IPS DF 6.9 (cell line): ENCODE data around the gene CRIP3.

Source experiments
- DNase-seq: peaks from one replicate; pipeline ENCODE4 v3.0.0-alpha.2; 2013; ENCODE audit warnings: low read depth, low spot score
- H3K27ac ChIP-seq: one replicate; pipeline ENCODE4 v1.5.1; 2013; ENCODE audit warnings: low read length, control low read depth
- H3K27me3 ChIP-seq: 2 replicates; pipeline ENCODE4 v1.6.1; 2013; ENCODE audit warnings: mild to moderate bottlenecking, low read length; ENCODE audit not compliant: control insufficient read depth, insufficient read depth
- H3K36me3 ChIP-seq: 2 replicates; pipeline ENCODE4 v1.6.1; 2013; ENCODE audit warnings: low read length; ENCODE audit not compliant: control insufficient read depth, insufficient read depth
- H3K4me1 ChIP-seq: 2 replicates; pipeline ENCODE4 v1.6.1; 2013; ENCODE audit warnings: low read length; ENCODE audit not compliant: control insufficient read depth, insufficient read depth
- H3K4me3 ChIP-seq: 2 replicates; pipeline ENCODE4 v1.5.1; 2013; ENCODE audit warnings: mild to moderate bottlenecking, low read length
- H3K9me3 ChIP-seq: 2 replicates; pipeline ENCODE4 v1.6.1; 2013; ENCODE audit warnings: low read length, inconsistent platforms; ENCODE audit not compliant: control insufficient read depth, insufficient read depth
- WGBS: extraction: QIAGEN DNeasy Blood & Tissue Kit; methylation state at CpG from one replicate; pipeline ENCODE4 v1.1.7; 2013; ENCODE audit warnings: mixed read lengths, missing lambda C conversion rate; ENCODE audit not compliant: insufficient read length, insufficient coverage; 5-methylcytosine and 5-hydroxymethylcytosine counted together

CRIP3 gene

DNA sequence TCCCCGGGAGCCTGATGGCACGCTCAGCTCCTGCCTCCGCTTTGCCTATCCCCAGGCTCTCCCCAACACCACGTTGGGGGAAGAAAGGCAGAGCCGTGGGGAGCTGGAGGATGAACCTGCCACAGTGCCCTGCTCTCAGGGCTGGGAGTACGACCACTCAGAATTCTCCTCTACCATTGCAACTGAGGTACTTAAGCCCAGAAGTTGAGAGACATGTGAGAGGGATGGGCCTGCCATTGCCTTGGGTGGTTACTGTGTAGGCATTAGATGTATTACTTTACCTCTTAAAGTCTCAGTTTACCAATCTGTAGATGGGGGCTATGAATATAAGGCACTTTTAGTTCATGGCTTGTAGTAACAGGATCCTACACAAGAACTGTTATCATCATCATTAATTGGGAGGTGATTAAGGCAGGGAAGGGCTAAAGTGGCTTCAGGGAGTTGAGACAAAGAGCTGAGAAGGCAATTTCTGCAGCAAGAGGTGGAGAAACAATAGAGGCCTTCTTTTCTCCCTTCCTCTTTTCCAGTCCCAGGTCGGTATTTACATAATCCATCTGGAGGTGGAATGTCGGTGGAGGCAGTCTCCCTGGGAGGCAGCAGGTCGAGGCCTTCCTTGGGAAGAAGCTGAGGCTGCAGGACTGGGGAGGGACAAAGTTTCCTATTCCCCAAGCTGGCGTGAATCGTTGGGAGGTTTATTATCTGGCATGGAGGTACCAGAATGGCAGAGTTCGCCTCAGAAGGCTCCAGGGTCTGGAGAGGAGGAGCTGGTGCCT lies 9.9 kb downstream of the CRIP3 start:
- no peak overlapping the region for H3K4me3 ChIP-seq
- H3K27me3 ChIP-seq = no peaks in the 10 kb centered on the region
- no peaks in the 10 kb centered on the region for H3K36me3 ChIP-seq
- no peaks in the 10 kb centered on the region for H3K9me3 ChIP-seq
- no peak overlapping the region for H3K27ac ChIP-seq
- no peak for DNase-seq
- no peaks in the 10 kb centered on the region for H3K4me1 ChIP-seq
- WGBS = no CpG with 5 or more reads among the region's 12 CpGs

- WGBS = no CpG with 5 or more reads among the region's 10 CpGs
- Histone ChIP-seq H3K27ac (no peak within 1 kb of the TSS), H3K36me3 (no peaks in the 10 kb centered on the region), H3K27me3 (no peaks in the 10 kb centered on the region), H3K4me3 (no peak within 1 kb of the TSS), H3K4me1 (no peaks in the 10 kb centered on the region), H3K9me3 (no peaks in the 10 kb centered on the region)
- no peak for DNase-seq
Measured at GRCh38 chr6:43297644-43298564, 10.7 kb downstream of the CRIP3 start, which contains the start of gene SLC22A7. Gene SLC22A7 (plus strand): TSS chr6:43298260. CDS start chr6:43298359, 99 bp downstream.

DNA sequence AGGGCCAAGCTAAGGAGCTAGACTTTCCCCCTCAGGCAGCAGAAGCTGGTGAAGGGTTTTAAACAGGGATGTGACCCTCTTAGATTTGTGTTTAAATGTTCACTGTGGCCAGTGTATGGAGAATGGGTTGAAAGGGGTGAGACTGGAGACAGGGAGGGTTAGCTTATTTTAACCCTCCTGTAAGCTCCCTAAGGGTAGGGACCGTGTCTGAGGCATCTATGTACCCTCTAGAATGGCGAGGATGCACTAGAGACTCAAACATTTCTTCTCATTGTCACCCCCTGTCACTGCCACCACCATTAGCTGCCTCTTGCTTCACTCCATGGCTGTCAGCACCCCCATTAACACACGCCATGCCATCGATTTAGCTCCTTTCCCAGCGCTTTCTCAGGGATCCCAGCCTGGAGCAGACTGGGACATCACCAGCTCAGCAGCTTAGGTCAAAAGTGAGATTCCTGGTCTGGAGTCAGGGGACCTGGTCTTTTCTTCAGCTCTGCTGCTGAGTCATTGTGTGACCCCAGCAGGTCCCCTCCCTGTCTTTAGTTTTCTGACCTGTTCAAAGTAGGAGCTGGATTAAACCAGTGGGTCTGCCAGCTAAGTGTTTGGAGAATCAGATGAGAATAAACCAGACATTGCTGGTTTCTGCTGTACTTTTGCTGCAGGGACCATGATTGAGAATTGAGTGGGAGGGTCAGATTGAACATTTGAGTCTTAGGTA lies 11.7 kb downstream of the CRIP3 start:
- no peak overlapping the region for H3K4me3 ChIP-seq
- H3K27me3 ChIP-seq = no peaks in the 10 kb centered on the region
- H3K4me1 ChIP-seq = no peaks in the 10 kb centered on the region

GRCh38 chr6:43295456-43295855 lies 13.2 kb downstream of the CRIP3 start:
- Histone ChIP-seq H3K9me3 (no peaks in the 10 kb centered on the region), H3K4me3 (no peak overlapping the region), H3K27me3 (no peaks in the 10 kb centered on the region), H3K4me1 (no peaks in the 10 kb centered on the region), H3K27ac (no peak overlapping the region), H3K36me3 (no peaks in the 10 kb centered on the region)
- WGBS = no CpG with 5 or more reads among the region's 3 CpGs
- DNase-seq = no peak

More for the DNA sequence above, 11.7 kb downstream of the CRIP3 start:
- H3K9me3 ChIP-seq = no peaks in the 10 kb centered on the region
- no peaks in the 10 kb centered on the region for H3K36me3 ChIP-seq
- no peak for DNase-seq
- no peak overlapping the region for H3K27ac ChIP-seq
- no CpG with 5 or more reads among the region's 5 CpGs for WGBS

GRCh38 chr6:43294536-43294935 lies 14.1 kb downstream of the CRIP3 start:
- H3K36me3 ChIP-seq = no peaks in the 10 kb centered on the region
- WGBS = 100% methylated on average over 2 of the region's 3 CpGs
- DNase-seq = no peak
- H3K27me3 ChIP-seq = no peaks in the 10 kb centered on the region
- H3K9me3 ChIP-seq = no peaks in the 10 kb centered on the region
- no peaks in the 10 kb centered on the region for H3K4me1 ChIP-seq
- no peak overlapping the region for H3K27ac ChIP-seq
- H3K4me3 ChIP-seq = no peak overlapping the region

- no peaks in the 10 kb centered on the region for H3K27me3 ChIP-seq
- no peak for DNase-seq
- no peaks in the 10 kb centered on the region for H3K4me1 ChIP-seq
- 100% methylated on average over 3 of the region's 3 CpGs for WGBS
- H3K4me3 ChIP-seq = no peak overlapping the region
- H3K9me3 ChIP-seq = no peaks in the 10 kb centered on the region
- no peak overlapping the region for H3K27ac ChIP-seq
- no peaks in the 10 kb centered on the region for H3K36me3 ChIP-seq
Measured at GRCh38 chr6:43293698-43294097, 14.9 kb downstream of the CRIP3 start.

DNA sequence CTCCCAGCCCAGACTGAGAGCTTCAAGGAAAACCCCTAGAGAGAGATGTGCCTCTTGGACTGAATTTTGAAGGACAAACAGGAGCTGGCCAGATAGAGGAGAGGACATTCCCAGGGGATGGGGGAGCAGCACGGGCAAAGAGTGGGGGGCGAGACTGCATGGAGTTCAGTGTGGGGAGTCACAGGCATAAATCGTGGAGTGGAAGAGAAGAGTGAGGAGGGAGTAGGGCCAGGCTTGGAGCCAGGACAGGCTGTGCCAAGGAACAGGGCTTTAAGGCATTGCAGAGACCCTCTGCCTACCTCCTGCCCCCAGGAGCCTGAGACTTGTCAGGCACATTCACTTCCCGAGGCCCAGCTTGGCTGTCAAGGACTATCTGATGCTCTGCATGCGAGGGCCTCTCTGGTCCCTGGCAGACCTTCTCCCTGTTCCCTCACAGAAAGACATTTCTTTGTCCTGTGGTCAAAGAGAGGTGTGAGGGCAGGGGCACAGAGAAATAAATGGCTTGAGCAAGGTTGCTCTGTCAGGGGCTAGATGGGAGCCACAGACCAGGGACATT lies 15.8 kb downstream of the CRIP3 start:
- Histone ChIP-seq H3K27me3 (no peaks in the 10 kb centered on the region), H3K27ac (no peak overlapping the region), H3K4me3 (no peak overlapping the region), H3K4me1 (no peaks in the 10 kb centered on the region), H3K36me3 (no peaks in the 10 kb centered on the region), H3K9me3 (no peaks in the 10 kb centered on the region)
- no peak for DNase-seq
- no CpG with 5 or more reads among the region's 5 CpGs for WGBS

DNA sequence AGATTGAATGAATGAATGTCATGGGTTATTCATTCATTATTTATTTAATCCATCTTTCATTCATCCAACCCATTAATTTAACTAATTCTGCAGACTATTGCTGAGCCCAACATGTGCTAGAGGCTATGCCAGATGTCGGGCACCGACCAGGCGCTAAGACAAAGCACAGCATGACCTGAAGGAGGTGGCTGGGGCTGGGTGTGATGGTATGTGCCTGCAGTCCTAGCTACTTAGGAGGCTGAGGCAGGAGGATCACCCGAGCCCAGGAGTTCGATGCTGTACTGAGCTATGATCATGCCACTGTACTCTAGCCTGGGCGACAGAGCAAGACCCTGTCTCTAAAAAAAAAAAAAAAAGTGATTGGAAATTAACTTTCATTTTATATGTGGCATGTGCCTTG lies 16.3 kb downstream of the CRIP3 start:
- Histone ChIP-seq H3K9me3 (no peaks in the 10 kb centered on the region), H3K36me3 (no peaks in the 10 kb centered on the region), H3K4me1 (no peaks in the 10 kb centered on the region; the same call in 1 of the 2 replicates), H3K27me3 (no peaks in the 10 kb centered on the region), H3K27ac (no peak overlapping the region), H3K4me3 (no peak overlapping the region)
- DNase-seq = no peak
- no CpG with 5 or more reads among the region's 6 CpGs for WGBS

DNA sequence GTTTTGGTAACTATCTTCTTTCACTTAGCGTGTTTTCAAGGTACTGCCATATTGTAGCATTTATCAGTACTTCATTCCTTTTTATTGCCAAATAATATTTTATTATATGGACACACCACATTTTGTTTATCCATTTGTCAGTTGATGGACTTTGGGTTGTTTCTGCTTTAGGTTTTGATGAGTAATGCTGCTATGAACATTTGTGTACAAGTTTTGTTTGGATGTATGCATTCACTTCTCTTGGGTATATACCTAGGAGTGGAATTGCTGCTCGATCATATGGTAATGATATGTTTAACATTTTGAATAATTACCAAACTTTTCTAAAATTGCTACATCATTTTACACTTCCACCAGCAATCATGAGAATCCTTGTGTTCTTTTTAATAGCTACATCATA lies 16.9 kb downstream of the CRIP3 start:
- no peak overlapping the region for H3K27ac ChIP-seq
- H3K9me3 ChIP-seq = no peaks in the 10 kb centered on the region
- no CpG with 5 or more reads among the region's 2 CpGs for WGBS
- H3K36me3 ChIP-seq = no peaks in the 10 kb centered on the region
- no peaks in the 10 kb centered on the region for H3K27me3 ChIP-seq
- no peak for DNase-seq
- H3K4me1 ChIP-seq = no peaks in the 10 kb centered on the region; the same call in 1 of the 2 replicates
- H3K4me3 ChIP-seq = no peak overlapping the region

GRCh38 chr6:43290905-43291355 lies 17.7 kb downstream of the CRIP3 start:
- no peak for DNase-seq
- H3K27ac ChIP-seq = no peak overlapping the region
- no CpG with 5 or more reads among the region's 6 CpGs for WGBS
- H3K4me1 ChIP-seq = no peaks in the 10 kb centered on the region; the same call in 1 of the 2 replicates
- H3K4me3 ChIP-seq = no peak overlapping the region
- no peaks in the 10 kb centered on the region; the same call in 1 of the 2 replicates for H3K27me3 ChIP-seq
- no peaks in the 10 kb centered on the region for H3K36me3 ChIP-seq
- no peaks in the 10 kb centered on the region for H3K9me3 ChIP-seq
